ENCODE data around the gene AKR1C2. TPM values are rescaled to one million over a fixed set of nuclear protein-coding genes. Genes with fewer than 3 reads are reported as not detected.

AKR1C2 gene
- total RNA-seq, 4 donors from 2014 or later = 43.0 to 72.7 (median 53.7) TPM

GRCh38 chr10:5045095-5045494 is 41.4 kb upstream of the AKR1C2 start:
- in situ Hi-C loops (cut with MboI; ENCODE audit: low pct_ligation_motif_present in 1 of 4, low pct_unique_long_range_greater_than_20kb in 1 of 4, low sequenced_read_pairs in 3 of 4) = no loop called here
- WGBS, 2 donors (ENCODE audit: low coverage in 1 of 2) = 90 to 92% methylated on average over 6 to 9 of the region's 9 CpGs

DNA sequence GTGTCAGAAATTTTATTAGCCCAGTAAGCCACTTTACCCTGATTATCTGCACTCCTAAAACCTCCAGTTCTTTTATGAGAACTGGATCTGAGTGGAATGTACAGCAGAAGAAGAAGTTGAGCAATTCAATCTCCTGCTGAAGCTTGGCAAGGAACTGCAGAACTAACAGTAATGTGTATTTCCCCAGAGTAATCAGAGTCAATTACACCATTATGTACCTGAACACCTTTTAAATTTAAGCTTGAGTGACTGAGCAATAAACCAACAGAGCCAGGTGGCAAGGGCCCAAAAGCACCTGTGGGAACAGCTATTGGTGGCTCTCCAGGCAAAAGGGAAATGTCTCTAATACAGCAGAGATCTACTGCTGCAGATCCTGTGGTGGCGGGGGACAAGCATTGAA is 40.1 kb upstream of the AKR1C2 start:
- 40 to 56% methylated on average over 1 of the region's 1 CpG for WGBS, 2 donors (ENCODE audit: low coverage in 1 of 2)
- intact Hi-C loops (cut with DNase I; ENCODE audit: low total_unique reads) (no loop called here), in situ Hi-C loops (cut with MboI; ENCODE audit: low pct_ligation_motif_present in 1 of 4, low pct_unique_long_range_greater_than_20kb in 1 of 4, low sequenced_read_pairs in 3 of 4) (no loop called here)
- no peaks in the 10 kb centered on the region for H3K9me3 ChIP-seq
- H3K4me1 ChIP-seq = peaks cover 0 to 28% (median 16%) of the 10 kb centered on the region in 4 donors
- no peaks in the 10 kb centered on the region for H3K27me3 ChIP-seq
- no peak overlapping the region for H3K4me3 ChIP-seq
- H3K27ac ChIP-seq = peak overlapping the region; percentile 42 to 71 (median 64)
- peak; percentile 85 for DNase-seq
- TF ChIP-seq EP300 (IDR thresholded peaks at IDR 0.05; ENCODE audit: low read depth) (no peak), POLR2AphosphoS5 (IDR thresholded peaks at IDR 0.05) (no peak), POLR2A (IDR thresholded peaks at IDR 0.05) (no peak)
- TF ChIP-seq, protein P1, sequence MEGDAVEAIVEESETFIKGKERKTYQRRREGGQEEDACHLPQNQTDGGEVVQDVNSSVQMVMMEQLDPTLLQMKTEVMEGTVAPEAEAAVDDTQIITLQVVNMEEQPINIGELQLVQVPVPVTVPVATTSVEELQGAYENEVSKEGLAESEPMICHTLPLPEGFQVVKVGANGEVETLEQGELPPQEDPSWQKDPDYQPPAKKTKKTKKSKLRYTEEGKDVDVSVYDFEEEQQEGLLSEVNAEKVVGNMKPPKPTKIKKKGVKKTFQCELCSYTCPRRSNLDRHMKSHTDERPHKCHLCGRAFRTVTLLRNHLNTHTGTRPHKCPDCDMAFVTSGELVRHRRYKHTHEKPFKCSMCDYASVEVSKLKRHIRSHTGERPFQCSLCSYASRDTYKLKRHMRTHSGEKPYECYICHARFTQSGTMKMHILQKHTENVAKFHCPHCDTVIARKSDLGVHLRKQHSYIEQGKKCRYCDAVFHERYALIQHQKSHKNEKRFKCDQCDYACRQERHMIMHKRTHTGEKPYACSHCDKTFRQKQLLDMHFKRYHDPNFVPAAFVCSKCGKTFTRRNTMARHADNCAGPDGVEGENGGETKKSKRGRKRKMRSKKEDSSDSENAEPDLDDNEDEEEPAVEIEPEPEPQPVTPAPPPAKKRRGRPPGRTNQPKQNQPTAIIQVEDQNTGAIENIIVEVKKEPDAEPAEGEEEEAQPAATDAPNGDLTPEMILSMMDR (IDR thresholded peaks at IDR 0.05) = no peak
- H3K36me3 ChIP-seq = no peaks in the 10 kb centered on the region

More at GRCh38 chr10:5045095-5045494, 41.4 kb upstream of the AKR1C2 start:
- Histone ChIP-seq H3K36me3 (no peaks in the 10 kb centered on the region), H3K9me3 (no peaks in the 10 kb centered on the region), H3K27ac (no peak overlapping the region), H3K27me3 (no peaks in the 10 kb centered on the region), H3K4me3 (no peak overlapping the region), H3K4me1 (peaks cover 0 to 28% (median 16%) of the 10 kb centered on the region in 4 donors)
- no peak for TF ChIP-seq POLR2A (IDR thresholded peaks at IDR 0.05)
- TF ChIP-seq EP300 (IDR thresholded peaks at IDR 0.05; ENCODE audit: low read depth) = no peak
- intact Hi-C loops (cut with DNase I; ENCODE audit: low total_unique reads) = no loop called here
- DNase-seq = no peak

DNA sequence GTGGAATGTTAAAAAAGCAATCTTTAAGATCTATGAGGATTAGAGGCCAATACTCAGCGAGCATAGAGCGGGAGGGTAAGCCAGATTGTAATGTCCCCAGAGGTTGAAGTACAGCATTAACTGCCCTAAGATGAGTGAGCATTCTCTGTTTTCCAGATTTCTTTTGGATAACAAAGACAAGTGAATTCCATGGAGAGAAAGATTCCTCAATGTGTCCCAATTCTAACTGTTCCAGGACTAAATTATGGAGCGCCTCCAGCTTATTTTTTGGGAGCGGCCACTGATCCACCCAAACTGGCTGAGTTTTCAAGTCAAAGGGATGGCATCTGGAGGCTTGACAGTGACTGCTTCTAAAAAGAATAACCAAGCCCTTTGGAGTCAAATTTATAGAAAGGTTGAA is 39.3 kb upstream of the AKR1C2 start:
- H3K9me3 ChIP-seq = no peaks in the 10 kb centered on the region
- DNase-seq = no peak
- TF ChIP-seq, protein P1 (IDR thresholded peaks at IDR 0.05) = no peak
- TF ChIP-seq POLR2AphosphoS5 (IDR thresholded peaks at IDR 0.05) (no peak), POLR2A (IDR thresholded peaks at IDR 0.05) (no peak), EP300 (IDR thresholded peaks at IDR 0.05; ENCODE audit: low read depth) (no peak)
- intact Hi-C loops (cut with DNase I; ENCODE audit: low total_unique reads) (no loop called here), in situ Hi-C loops (cut with MboI; ENCODE audit: low pct_ligation_motif_present in 1 of 4, low pct_unique_long_range_greater_than_20kb in 1 of 4, low sequenced_read_pairs in 3 of 4) (no loop called here)
- WGBS, 2 donors (ENCODE audit: low coverage in 1 of 2) = 60 to 63% methylated on average over 4 of the region's 4 CpGs
- peak overlapping the region; percentile 42 to 71 (median 64) for H3K27ac ChIP-seq
- no peaks in the 10 kb centered on the region for H3K27me3 ChIP-seq
- no peaks in the 10 kb centered on the region for H3K36me3 ChIP-seq
- H3K4me1 ChIP-seq = peaks cover 0 to 34% (median 18%) of the 10 kb centered on the region in 4 donors
- no peak overlapping the region for H3K4me3 ChIP-seq

DNA sequence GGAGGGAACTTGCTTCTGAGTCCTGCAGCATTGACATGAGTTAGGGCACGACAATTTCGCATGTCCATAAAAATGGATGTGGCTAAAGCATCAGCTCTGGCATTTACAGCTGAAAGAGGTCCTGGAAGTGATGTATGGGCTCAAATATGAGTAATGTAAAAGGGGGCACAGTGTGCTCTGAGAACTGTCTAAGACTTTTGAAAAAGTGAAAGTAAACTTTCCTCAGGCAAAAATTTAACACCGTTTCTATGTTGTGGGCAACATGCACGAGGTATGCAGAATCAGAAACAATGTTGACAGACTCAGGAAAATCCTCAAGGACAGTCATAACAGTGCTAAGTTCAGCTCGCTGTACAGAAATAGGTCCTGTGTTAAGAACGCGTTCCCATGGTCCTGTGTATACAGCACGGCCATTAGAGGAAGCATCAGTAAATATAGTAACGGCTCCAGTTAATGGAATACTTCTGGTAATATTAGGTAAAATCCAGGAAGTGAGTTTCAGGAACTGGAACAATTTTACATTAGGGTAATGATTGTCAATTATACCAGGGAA is 37.9 kb upstream of the AKR1C2 start:
- in situ Hi-C loops (cut with MboI; ENCODE audit: low pct_ligation_motif_present in 1 of 4, low pct_unique_long_range_greater_than_20kb in 1 of 4, low sequenced_read_pairs in 3 of 4) = no loop called here
- no peak for DNase-seq
- intact Hi-C loops (cut with DNase I; ENCODE audit: low total_unique reads) = no loop called here
- Histone ChIP-seq H3K27ac (peak overlapping the region in 1 of 4 donors; percentile 6), H3K4me3 (no peak overlapping the region), H3K27me3 (no peaks in the 10 kb centered on the region), H3K4me1 (peaks cover 0 to 46% (median 20%) of the 10 kb centered on the region in 4 donors), H3K9me3 (no peaks in the 10 kb centered on the region), H3K36me3 (no peaks in the 10 kb centered on the region)
- 76 to 83% methylated on average over 9 of the region's 9 CpGs for WGBS, 2 donors (ENCODE audit: low coverage in 1 of 2)
- TF ChIP-seq POLR2AphosphoS5 (IDR thresholded peaks at IDR 0.05) (no peak), EP300 (IDR thresholded peaks at IDR 0.05; ENCODE audit: low read depth) (no peak)
- TF ChIP-seq, protein P1 (IDR thresholded peaks at IDR 0.05) = no peak

Measured in transverse colon (tissue), 4 donors.